GM21619 (cell line): ENCODE data around the gene CXCL6.

ENCODE experiments used
- ATAC-seq: cut with Tn5 transposase; IDR thresholded peaks from one replicate; pipeline ENCODE4 v1.9.1; 2021; ENCODE audit not compliant: unreplicated experiment

CXCL6 gene

DNA sequence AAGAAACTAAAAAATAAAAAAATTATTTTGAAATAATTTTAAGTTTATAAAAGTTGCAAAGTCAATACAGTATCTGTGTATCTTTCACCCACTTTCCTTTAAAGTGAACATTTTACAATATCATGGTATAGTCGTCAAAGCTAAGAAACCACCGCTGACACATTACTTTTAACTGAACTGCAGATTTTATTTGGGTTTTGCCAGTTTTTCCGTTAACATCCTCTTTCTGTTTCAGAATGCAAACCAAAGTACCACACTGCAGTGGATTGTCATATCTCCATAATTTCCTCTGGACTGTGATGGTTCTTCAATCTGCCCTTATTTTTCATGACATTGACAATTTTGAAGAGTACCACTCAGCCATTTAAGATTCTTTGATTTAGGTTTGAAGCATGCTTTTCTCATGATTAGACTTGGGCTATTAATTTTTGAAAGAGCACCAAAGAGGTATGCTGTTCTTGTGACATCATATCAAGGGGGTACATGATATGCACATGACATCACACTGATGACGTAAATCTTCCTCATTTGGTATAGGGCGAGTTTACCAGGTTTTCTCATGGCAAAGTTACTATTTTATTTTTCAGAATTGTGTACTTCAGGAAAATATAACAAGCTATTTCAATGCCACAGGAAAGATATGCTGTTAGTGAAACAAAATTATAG is 29.1 kb downstream of the CXCL6 start:
- no peak for ATAC-seq

GRCh38 chr4:73866246-73866645 is 29.8 kb downstream of the CXCL6 start:
- no peak for ATAC-seq

- ATAC-seq = no peak
Measured at GRCh38 chr4:73867783-73868182, 31.3 kb downstream of the CXCL6 start.

DNA sequence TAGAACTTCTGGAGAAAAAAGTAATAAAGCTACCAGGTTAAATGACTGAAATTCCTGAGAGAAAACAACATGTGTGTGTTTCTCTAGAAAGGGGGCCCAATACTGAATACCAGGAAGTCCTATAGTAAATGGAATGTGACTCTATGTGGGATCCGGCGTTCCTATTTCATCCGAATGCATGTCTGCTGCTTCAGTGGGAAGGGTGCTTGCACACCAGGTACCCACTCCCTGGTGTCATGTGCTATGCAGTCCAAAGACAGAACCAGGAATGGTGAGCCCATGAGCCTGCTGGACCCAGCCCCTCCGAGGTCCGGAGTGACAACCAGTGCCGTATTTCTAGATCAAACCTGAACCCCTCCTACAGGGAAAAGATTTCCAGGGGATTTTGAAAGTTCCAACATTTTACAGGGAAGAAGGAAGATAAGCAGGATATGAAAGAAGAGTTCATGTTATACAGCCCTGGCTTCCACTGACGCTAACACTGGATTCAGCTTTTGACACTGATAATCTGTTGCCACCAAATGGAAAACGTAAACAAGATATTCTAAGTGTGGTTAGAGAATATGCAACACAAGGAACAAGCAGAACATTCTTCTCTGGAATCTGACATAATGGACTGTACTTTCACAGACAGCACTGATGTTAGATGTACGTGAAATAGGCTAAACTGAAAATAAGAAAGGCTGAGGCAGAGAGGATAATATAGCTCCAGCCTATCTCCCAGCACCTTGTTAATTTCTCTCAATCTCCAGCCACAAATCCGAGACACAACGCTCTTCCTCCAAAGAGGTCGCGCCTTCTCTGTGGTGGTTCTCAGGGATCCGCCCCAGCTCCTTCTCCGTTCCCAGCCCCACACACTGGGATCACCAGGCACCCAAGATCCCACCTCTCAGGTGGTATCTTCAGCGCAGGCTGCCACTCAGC is 32.0 kb downstream of the CXCL6 start:
- no peak for ATAC-seq

GRCh38 chr4:73869130-73870055 is 32.9 kb downstream of the CXCL6 start, which contains the start of gene CXCL1:
Gene CXCL1, plus strand, starts transcription at chr4:73869393. Its CDS starts 78 bp downstream, at chr4:73869471.
- ATAC-seq = no peak

DNA sequence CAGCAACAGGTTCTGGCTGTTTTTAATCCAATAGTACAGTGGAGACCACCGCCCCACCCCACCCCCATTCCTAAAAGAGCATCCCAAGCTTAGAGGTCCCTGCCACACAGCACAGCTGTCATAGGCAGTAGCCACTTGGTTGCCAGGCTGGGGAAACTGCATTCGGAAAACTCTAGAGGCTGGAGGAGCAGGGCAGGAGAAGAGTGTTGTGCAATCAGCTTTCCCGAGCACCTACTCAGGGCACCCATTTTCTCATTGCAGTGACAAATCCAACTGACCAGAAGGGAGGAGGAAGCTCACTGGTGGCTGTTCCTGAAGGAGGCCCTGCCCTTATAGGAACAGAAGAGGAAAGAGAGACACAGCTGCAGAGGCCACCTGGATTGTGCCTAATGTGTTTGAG is 33.8 kb downstream of the CXCL6 start:
- ATAC-seq = no peak

- no peak for ATAC-seq
Measured at GRCh38 chr4:73870768-73871167, 34.3 kb downstream of the CXCL6 start.

- no peak for ATAC-seq
Measured at GRCh38 chr4:73871511-73872310, 35.2 kb downstream of the CXCL6 start.

GRCh38 chr4:73872316-73873108 is 36.0 kb downstream of the CXCL6 start:
- no peak for ATAC-seq

GRCh38 chr4:73874386-73874785 is 37.9 kb downstream of the CXCL6 start:
- ATAC-seq = no peak

- ATAC-seq = no peak
Measured at GRCh38 chr4:73875401-73875800, 38.9 kb downstream of the CXCL6 start.

DNA sequence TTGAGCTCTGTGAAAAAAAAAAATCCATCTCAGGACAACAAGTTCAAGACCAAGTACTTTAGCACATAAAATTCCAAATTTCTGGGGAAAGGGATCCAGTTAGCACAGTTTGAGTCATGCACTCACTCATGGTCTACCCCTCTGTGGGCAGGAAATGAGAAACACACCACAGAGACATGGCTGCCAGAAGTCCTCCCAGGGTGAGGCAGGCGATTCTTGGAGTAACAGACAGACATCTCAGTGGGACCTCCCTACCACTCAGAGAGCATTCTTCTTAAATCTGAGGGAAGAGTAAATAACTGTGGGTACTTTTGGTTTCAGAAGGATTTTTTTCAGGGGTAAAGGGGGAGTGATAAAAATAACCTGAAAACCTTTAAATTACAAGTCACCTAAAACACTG is 46.8 kb downstream of the CXCL6 start:
- no peak for ATAC-seq

DNA sequence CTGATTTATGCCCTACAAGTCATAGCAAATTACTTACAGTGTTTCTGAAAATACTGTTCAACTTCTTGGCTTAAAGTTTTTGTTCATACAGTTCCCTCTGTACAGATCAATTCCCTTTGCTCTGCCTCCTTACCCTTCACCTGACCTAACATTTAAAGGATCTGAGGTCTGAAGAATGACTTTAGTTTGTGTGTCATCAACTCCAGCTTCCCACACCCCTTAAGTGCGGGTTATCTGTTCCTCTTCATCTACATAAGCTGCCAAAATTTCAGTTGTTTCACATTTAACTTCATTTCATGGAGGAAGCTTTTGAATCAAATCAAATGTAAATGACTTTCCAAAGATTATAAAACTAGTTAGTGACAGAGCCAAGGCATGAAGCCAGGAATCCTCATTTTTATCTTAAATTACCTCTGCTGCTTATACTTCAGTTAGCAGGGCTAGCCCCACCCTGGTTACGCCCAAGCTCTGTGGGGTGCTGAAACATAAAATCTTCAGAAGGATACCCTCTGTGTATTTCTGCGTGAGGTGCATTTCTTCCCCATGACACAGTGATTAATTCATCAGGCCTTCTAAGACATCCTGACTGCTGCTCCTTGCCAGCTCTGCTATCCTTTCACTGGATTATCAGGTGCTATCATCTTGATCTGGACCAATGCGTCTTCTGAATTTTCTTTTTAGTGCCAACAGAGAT is 49.2 kb downstream of the CXCL6 start:
- ATAC-seq = no peak
